Stimulated activated CD4-positive, alpha-beta T cell treated with anti-CD3 and anti-CD28 coated beads, TNF-alpha, amount 100 ng/mL, for 48 hours (primary cell): ENCODE measurements around the gene PPIP5K2.
"Not testable (repeated sequence)": the region's sequence is repeated elsewhere in the genome, so short reads cannot be mapped to it uniquely, and the experiment has no call there.

Source experiments
- DNase-seq, 3 donors: peaks; one replicate each; pipeline ENCODE4 v3.0.0-alpha.2; 2020; ENCODE audit warnings: low read depth in 3 of 3

The PPIP5K2 gene

GRCh38 chr5:103122242-103122641 lies 2.1 kb downstream of the PPIP5K2 start:
- no peak for DNase-seq

GRCh38 chr5:103126557-103126956 lies 6.5 kb downstream of the PPIP5K2 start:
- DNase-seq = no peak

GRCh38 chr5:103127292-103127817 lies 7.3 kb downstream of the PPIP5K2 start:
- no peak for DNase-seq

GRCh38 chr5:103128202-103128601 lies 8.1 kb downstream of the PPIP5K2 start:
- DNase-seq = no peak

DNA sequence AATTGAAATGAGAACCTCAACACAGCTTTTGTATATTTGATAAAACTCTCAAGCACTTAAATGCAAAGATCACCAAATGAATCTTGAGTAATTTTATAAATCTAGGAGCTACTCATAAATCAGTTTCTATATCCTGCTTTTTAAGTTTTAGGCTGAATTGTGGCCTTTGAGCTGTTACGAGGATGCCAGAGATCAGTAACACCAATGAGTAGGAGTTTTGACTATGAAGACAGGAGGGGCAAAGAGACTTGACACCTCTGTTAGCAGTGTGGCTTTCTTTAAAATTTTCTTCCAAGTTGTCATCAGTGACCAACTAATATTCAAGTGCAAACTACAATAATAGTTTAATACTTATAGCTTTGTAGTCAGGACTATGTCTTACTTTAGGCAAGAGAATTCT lies 12.6 kb downstream of the PPIP5K2 start:
- DNase-seq = no peak

GRCh38 chr5:103133231-103133630 lies 13.1 kb downstream of the PPIP5K2 start:
- DNase-seq = no peak

- no peak for DNase-seq
These were observed 15.4 kb downstream of the PPIP5K2 start for GRCh38 chr5:103135461-103135860.

DNA sequence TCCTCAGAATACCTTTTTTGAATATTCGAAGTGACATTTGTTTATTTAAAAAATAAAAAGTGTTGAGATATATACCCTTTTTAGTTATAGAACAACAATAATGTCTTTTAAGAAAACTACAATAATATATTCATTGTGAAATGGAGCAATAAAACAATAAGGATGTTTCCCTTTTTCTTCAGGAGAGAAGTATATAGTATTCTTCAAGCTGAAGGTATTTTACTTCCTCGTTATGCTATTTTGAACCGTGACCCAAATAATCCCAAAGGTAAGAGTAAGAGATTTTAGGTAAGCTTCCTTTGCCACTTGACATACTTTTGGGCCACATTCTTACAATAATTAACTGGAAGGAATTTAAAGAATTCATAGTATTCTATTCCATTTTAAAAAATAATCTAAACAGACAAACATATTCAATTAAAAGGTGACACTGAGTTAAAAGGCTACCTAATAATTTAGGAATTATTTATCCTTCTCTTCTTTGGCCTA lies 18.1 kb downstream of the PPIP5K2 start:
- DNase-seq = no peak

GRCh38 chr5:103139264-103139865 lies 19.3 kb downstream of the PPIP5K2 start:
- DNase-seq = peak; percentile 56 to 74 (median 59)

GRCh38 chr5:103142132-103142531 lies 22.0 kb downstream of the PPIP5K2 start:
- DNase-seq = not testable (repeated sequence)

DNA sequence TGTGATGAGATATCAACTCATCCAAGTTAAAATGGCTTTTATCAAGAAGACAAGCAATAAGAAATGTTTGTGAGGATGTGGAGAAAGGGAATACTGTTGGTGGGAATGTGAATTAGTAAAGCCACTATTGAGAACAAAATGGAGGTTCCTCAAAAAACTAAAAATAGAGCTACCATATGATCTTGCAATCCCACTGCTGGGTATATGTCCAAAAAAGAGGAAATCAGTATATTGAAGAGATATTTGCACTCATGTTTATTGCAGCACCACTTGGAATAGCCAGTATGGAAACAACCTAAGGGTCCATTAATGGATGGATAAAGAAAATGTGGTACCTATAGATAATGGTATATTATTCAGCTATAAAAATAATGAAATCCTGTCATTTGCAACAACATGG lies 25.1 kb downstream of the PPIP5K2 start:
- DNase-seq = no peak

- no peak for DNase-seq
These were observed 28.1 kb downstream of the PPIP5K2 start for GRCh38 chr5:103148213-103148612.

DNA sequence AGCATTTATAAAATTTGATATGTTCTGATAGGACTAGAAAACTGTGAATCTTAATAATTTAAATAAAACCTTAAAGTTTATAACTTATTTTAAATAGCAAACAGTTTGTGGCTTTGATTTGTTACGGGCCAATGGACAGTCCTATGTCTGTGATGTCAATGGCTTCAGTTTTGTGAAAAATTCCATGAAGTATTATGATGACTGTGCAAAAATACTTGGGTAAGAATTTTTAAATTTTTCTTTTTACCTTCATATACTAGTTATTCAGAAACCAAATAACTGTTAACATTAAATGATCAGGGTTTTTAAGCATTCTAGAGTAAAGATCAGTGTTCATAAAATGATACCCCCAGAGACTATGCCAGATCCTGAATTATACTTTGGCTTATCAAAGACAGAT lies 31.1 kb downstream of the PPIP5K2 start:
- DNase-seq = no peak

GRCh38 chr5:103166706-103167105 lies 46.6 kb downstream of the PPIP5K2 start:
- no peak for DNase-seq

DNA sequence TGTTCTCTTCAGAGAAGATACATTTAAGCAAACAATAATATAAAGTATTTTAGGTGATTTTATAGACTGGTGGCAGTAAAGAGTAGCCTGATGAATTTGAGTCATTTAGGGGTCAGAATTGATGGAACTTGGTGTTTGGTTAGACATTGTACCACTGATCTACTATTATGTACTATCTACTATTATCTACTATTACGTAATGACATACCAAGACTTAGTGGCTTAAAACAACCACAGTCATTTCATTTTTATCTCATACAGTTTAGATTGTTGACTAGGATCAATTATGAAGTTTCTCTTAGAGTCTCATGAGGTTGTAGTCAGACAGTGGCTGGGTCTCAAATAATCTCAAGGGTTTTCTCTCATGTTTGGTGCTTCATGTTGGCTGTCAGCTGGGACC lies 54.0 kb downstream of the PPIP5K2 start:
- no peak for DNase-seq

GRCh38 chr5:103177543-103177942 lies 57.4 kb downstream of the PPIP5K2 start:
- no peak for DNase-seq

GRCh38 chr5:103178167-103178566 lies 58.1 kb downstream of the PPIP5K2 start:
- no peak for DNase-seq

- no peak for DNase-seq
These were observed 66.1 kb downstream of the PPIP5K2 start for GRCh38 chr5:103186152-103186551.

DNA sequence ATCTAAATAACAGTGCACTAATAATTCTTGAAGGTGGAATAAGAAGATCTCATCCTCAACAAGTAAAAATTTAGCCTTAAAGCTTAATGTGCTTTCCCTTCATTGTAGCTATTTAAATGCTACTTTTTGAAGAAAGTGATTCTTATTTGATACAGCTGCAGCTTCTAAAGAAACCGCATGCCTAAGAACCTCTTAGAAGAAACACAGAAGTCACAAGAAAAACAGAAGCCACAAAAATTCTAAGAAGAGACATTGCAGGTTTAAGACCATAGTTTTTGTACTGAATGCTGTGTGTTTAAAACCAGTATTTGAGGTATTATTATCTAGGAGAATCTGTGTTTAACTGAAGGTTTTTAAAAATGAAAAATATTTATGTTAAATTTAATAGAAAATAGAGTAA lies 68.3 kb downstream of the PPIP5K2 start:
- DNase-seq = no peak

GRCh38 chr5:103203226-103203625 lies 83.1 kb downstream of the PPIP5K2 start:
- DNase-seq = no peak

DNA sequence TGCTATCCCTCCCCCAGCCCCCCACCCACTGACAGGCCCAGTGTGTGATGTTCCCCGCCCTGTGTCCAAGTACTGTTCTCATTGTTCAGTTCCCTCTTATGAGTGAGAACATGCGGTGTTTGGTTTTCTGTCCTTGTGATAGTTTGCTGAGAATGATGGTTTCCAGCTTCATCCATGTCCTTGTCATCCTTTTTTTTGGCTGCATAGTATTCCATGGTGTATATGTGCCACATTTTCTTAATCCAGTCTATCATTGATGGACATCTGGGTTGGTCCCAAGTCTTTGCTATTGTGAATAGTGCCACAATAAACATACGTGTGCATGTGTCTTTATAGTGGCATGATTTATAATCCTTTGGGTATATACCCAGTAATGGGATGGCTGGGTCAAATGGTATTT lies 84.9 kb downstream of the PPIP5K2 start:
- DNase-seq = not testable (repeated sequence)

- DNase-seq = no peak
These were observed 86.0 kb downstream of the PPIP5K2 start for GRCh38 chr5:103205991-103206700.

DNA sequence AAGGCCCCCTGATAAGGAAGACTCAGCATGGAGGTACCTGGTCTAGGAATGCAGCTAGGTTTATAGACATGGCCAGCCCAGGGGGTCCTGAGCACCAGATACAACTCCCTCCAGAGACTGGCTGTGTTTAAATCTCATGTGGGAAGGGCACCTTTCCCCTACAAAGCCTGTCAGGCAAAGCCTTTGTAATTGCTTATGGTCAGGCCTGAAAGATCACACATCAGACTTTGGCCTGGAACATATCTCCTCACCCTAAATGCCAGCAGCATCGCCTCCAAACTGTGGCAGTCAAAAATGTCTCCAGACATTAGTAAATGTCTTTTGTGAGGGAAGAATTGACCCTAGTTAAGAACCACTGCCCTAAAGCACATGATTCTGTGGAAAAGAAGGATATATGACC lies 86.9 kb downstream of the PPIP5K2 start:
- no peak for DNase-seq
